Panc1 (cell line): ENCODE results near the gene RNF213. TPM values are rescaled to one million over a fixed set of nuclear protein-coding genes. Genes with fewer than 3 reads are reported as not detected.

Source experiments
- ATAC-seq: fragments of 200-7000 bp; cut with Tn5 transposase; 2 replicates; pipeline ENCODE4 v1.9.1; 2020; ENCODE audit warnings: mild to moderate bottlenecking, moderate library complexity
- BruUV-seq: library from RNA; stranded (reverse); fragments of 400-500 nt; replicated peaks from 2 replicates; lab custom pipeline; 2021; lab: Mats Ljungman, UMichigan
- CTCF ChIA-PET: fragments of 300-600 bp; sonication (Branson Sonifier 250); formaldehyde crosslinking; loops from one replicate; lab custom pipeline; 2022; ENCODE audit warnings: antibody characterized with exemption; lab: Charles Lee
- POLR2A ChIA-PET: fragments of 300-600 bp; sonication (Branson Sonifier 250); formaldehyde crosslinking; loops from one replicate; lab custom pipeline; 2022; ENCODE audit warnings: antibody characterized with exemption; lab: Charles Lee
- DNase-seq: peaks from one replicate; pipeline ENCODE4 v3.0.0-alpha.2; 2010; ENCODE audit warnings: low read depth, low spot score
- H3K27ac ChIP-seq: 2 replicates; pipeline ENCODE4 v1.5.1; 2011; ENCODE audit warnings: mild to moderate bottlenecking, low read length, inconsistent platforms
- H3K27me3 ChIP-seq: fragments of 200-500 bp; sonication (Bioruptor generic); 2 replicates; pipeline ENCODE4 v1.6.0; 2014; ENCODE audit warnings: low read length, inconsistent platforms; ENCODE audit not compliant: control insufficient read depth, insufficient read depth
- H3K36me3 ChIP-seq: fragments of 200-500 bp; sonication (Bioruptor generic); 2 replicates; pipeline ENCODE4 v1.5.1; 2014; ENCODE audit warnings: inconsistent platforms, mild to moderate bottlenecking, low read length, moderate library complexity; ENCODE audit not compliant: control insufficient read depth, insufficient read depth
- H3K4me1 ChIP-seq: 2 replicates; pipeline ENCODE4 v1.5.1; 2011; ENCODE audit warnings: inconsistent platforms, mild to moderate bottlenecking, low read length, moderate library complexity; ENCODE audit not compliant: control insufficient read depth, insufficient read depth
- H3K4me3 ChIP-seq, 2 experiments: 2 replicates each; pipeline ENCODE4 v1.5.1; 2011 to 2012; ENCODE audit warnings: low read depth in 2 of 2, low read length in 2 of 2, mild to moderate bottlenecking in 2 of 2, inconsistent platforms in 1 of 2, moderate library complexity in 1 of 2
- H3K9me3 ChIP-seq: fragments of 200-500 bp; sonication (Bioruptor generic); 2 replicates; pipeline ENCODE4 v1.5.1; 2014; ENCODE audit warnings: low read depth, mild to moderate bottlenecking, inconsistent platforms, low read length, moderate library complexity; ENCODE audit not compliant: control insufficient read depth, insufficient read depth
- POLR2AphosphoS5 ChIP-seq: IDR thresholded peaks from 2 replicates; pipeline ENCODE4 v1.6.1; 2012; ENCODE audit warnings: mild to moderate bottlenecking, low read depth, low read length, moderate library complexity
- SIN3A ChIP-seq: IDR thresholded peaks from 2 replicates; pipeline ENCODE4 v1.6.1; 2012; ENCODE audit warnings: low read depth, mild to moderate bottlenecking, low read length, moderate library complexity, borderline replicate concordance; ENCODE audit not compliant: insufficient read depth
- TCF7L2 ChIP-seq: IDR thresholded peaks from 2 replicates; pipeline ENCODE4 v1.6.1; 2011; ENCODE audit warnings: mild to moderate bottlenecking, low read depth, low read length, inconsistent platforms
- in situ Hi-C: cut with HindIII; loops from 2 replicates; pipeline ENCODE4 v1.10.0; 2016; ENCODE audit warnings: low sequenced_read_pairs, low pct_unique_long_range_greater_than_20kb
- intact Hi-C: fragments of 100-400 bp; cut with micrococcal nuclease; formaldehyde crosslinking; loops from one replicate; pipeline ENCODE4 v1.10.0; 2022; ENCODE audit not compliant: unreplicated experiment
- total RNA-seq: library from RNA; stranded (reverse); gene quantifications from one replicate; pipeline ENCODE4 v1.2.1, GENCODE V29; 2021; ENCODE audit not compliant: unreplicated experiment
- TF ChIP-seq, protein P1 (sequence below), 2 experiments: IDR thresholded peaks; 2 replicates each; pipeline ENCODE4 v1.6.1; 2011 to 2012; ENCODE audit warnings: low read depth in 2 of 2, control low read depth in 1 of 2, low read length in 1 of 2, mild to moderate bottlenecking in 1 of 2, moderate library complexity in 1 of 2; ENCODE audit not compliant: insufficient read depth in 1 of 2
- TF ChIP-seq, protein P2 (sequence below): fragments of 450-650 bp; IDR thresholded peaks from 2 replicates; pipeline ENCODE4 v1.5.1; 2017; ENCODE audit warnings: mild to moderate bottlenecking

RNF213 gene
- total RNA-seq, 1 experiment from 2014 or later, result 230 TPM

- peak; percentile 90 for ATAC-seq
- TF ChIP-seq, protein P1, sequence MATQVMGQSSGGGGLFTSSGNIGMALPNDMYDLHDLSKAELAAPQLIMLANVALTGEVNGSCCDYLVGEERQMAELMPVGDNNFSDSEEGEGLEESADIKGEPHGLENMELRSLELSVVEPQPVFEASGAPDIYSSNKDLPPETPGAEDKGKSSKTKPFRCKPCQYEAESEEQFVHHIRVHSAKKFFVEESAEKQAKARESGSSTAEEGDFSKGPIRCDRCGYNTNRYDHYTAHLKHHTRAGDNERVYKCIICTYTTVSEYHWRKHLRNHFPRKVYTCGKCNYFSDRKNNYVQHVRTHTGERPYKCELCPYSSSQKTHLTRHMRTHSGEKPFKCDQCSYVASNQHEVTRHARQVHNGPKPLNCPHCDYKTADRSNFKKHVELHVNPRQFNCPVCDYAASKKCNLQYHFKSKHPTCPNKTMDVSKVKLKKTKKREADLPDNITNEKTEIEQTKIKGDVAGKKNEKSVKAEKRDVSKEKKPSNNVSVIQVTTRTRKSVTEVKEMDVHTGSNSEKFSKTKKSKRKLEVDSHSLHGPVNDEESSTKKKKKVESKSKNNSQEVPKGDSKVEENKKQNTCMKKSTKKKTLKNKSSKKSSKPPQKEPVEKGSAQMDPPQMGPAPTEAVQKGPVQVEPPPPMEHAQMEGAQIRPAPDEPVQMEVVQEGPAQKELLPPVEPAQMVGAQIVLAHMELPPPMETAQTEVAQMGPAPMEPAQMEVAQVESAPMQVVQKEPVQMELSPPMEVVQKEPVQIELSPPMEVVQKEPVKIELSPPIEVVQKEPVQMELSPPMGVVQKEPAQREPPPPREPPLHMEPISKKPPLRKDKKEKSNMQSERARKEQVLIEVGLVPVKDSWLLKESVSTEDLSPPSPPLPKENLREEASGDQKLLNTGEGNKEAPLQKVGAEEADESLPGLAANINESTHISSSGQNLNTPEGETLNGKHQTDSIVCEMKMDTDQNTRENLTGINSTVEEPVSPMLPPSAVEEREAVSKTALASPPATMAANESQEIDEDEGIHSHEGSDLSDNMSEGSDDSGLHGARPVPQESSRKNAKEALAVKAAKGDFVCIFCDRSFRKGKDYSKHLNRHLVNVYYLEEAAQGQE (IDR thresholded peaks at IDR 0.05; ENCODE audit: insufficient read depth in 1 of 2, low read depth in 2 of 2, low read length in 1 of 2), result no peak
- TF ChIP-seq, protein P2, sequence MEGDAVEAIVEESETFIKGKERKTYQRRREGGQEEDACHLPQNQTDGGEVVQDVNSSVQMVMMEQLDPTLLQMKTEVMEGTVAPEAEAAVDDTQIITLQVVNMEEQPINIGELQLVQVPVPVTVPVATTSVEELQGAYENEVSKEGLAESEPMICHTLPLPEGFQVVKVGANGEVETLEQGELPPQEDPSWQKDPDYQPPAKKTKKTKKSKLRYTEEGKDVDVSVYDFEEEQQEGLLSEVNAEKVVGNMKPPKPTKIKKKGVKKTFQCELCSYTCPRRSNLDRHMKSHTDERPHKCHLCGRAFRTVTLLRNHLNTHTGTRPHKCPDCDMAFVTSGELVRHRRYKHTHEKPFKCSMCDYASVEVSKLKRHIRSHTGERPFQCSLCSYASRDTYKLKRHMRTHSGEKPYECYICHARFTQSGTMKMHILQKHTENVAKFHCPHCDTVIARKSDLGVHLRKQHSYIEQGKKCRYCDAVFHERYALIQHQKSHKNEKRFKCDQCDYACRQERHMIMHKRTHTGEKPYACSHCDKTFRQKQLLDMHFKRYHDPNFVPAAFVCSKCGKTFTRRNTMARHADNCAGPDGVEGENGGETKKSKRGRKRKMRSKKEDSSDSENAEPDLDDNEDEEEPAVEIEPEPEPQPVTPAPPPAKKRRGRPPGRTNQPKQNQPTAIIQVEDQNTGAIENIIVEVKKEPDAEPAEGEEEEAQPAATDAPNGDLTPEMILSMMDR, result no peak
- TF ChIP-seq POLR2AphosphoS5 (peak; percentile 93), TCF7L2 (no peak), SIN3A (no peak)
- CTCF ChIA-PET, result no interaction called here
- no TSS peak for BruUV-seq
- Histone ChIP-seq H3K27me3 (no peaks in the 10 kb centered on the region), H3K4me1 (peaks cover 64% of the 10 kb centered on the region), H3K36me3 (no peaks in the 10 kb centered on the region), H3K4me3 (peak overlapping the region in 1 of 2 experiments; percentile 31; a peak in 2 of 4 replicates), H3K9me3 (no peaks in the 10 kb centered on the region), H3K27ac (peak overlapping the region; percentile 98)
- peak; percentile 80 for DNase-seq
- in situ Hi-C loops, result no loop called here
- intact Hi-C loops, result no loop called here
- POLR2A ChIA-PET, result interaction anchor here (0.6 kb wide), 2 partner anchors 14 to 36 kb away, joined by 8 to 19 read pairs; no protein-coding TSS in a partner anchor
Measured at GRCh38 chr17:80254396-80255251, 6.0 kb upstream of the RNF213 start.

DNA sequence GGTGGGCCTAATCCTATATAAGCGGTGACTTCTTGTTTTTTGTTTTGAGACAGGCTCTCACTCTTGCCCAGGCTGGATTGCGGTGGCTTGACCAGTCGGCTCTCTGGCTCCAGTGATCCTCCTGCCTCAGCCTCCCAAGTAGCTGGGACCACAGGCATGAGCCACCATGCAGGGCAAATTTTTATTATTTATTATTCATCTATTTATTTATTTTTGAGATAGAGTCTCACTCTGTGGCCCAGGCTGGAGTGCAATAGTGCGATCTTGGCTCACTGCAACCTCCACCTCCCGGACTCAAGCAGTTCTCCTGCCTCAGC is 4.7 kb upstream of the RNF213 start:
- in situ Hi-C loops (no loop called here), intact Hi-C loops (no loop called here)
- no peak for ATAC-seq
- H3K9me3 ChIP-seq, result no peaks in the 10 kb centered on the region
- no peak for DNase-seq
- H3K4me3 ChIP-seq, result no peak overlapping the region
- TF ChIP-seq, protein P2, result no peak
- TF ChIP-seq POLR2AphosphoS5 (no peak), SIN3A (no peak), TCF7L2 (no peak)
- TF ChIP-seq, protein P1 (IDR thresholded peaks at IDR 0.05; ENCODE audit: insufficient read depth in 1 of 2, low read depth in 2 of 2, low read length in 1 of 2), result no peak
- H3K36me3 ChIP-seq, result no peaks in the 10 kb centered on the region; the same call in 1 of the 2 replicates
- BruUV-seq, result no TSS peak
- H3K27ac ChIP-seq, result peak overlapping the region; percentile 98
- ChIA-PET CTCF (interaction anchor here (0.6 kb wide), 1 partner anchor 154 kb away, joined by 5 read pairs; the partner anchor contains the start of gene GAA), POLR2A (no interaction called here)
- H3K4me1 ChIP-seq, result peaks cover 67% of the 10 kb centered on the region
- H3K27me3 ChIP-seq, result no peaks in the 10 kb centered on the region
